A673 (cell line): ENCODE data around the gene FOXF1. TPM values are rescaled to one million over a fixed set of nuclear protein-coding genes. Genes with fewer than 3 reads are reported as not detected.

ENCODE experiments used
- BruUV-seq: library from RNA; stranded (reverse); fragments of 400-500 nt; replicated peaks from 2 replicates; lab custom pipeline; 2021; lab: Mats Ljungman, UMichigan
- CTCF ChIA-PET: fragments of 300-600 bp; sonication (Branson Sonifier 250); formaldehyde crosslinking; loops from one replicate; lab custom pipeline; 2022; ENCODE audit warnings: antibody characterized with exemption; lab: Charles Lee
- POLR2A ChIA-PET: fragments of 300-600 bp; sonication (Branson Sonifier 250); formaldehyde crosslinking; loops from one replicate; lab custom pipeline; 2022; ENCODE audit warnings: antibody characterized with exemption; ENCODE audit not compliant: low non-redundant PET; lab: Charles Lee
- DNase-seq: peaks from one replicate; pipeline ENCODE4 v3.0.0-alpha.2; 2015; ENCODE audit warnings: low spot score
- H3K27ac ChIP-seq: fragments of 200-600 bp; sonication (generic); 2 replicates; pipeline ENCODE4 v1.5.1; 2016; ENCODE audit warnings: mixed run types, low read depth, mild to moderate bottlenecking, mixed read lengths, antibody characterized with exemption, low read length; ENCODE audit not compliant: poor library complexity, severe bottlenecking
- H3K27me3 ChIP-seq: fragments of 200-600 bp; sonication (generic); replicated peaks from 2 replicates; pipeline ENCODE4 v1.6.1; 2017; ENCODE audit warnings: mixed run types, low read depth, mild to moderate bottlenecking, mixed read lengths, antibody characterized with exemption, low read length; ENCODE audit not compliant: insufficient read depth, poor library complexity
- H3K36me3 ChIP-seq: fragments of 200-600 bp; sonication (generic); 2 replicates; pipeline ENCODE4 v1.6.1; 2016; ENCODE audit warnings: mixed run types, mild to moderate bottlenecking, mixed read lengths, antibody characterized with exemption, low read length; ENCODE audit not compliant: insufficient read depth, poor library complexity, severe bottlenecking
- H3K4me1 ChIP-seq: fragments of 200-600 bp; sonication (generic); 2 replicates; pipeline ENCODE4 v1.6.1; 2017; ENCODE audit warnings: mixed run types, mild to moderate bottlenecking, mixed read lengths, antibody characterized with exemption, low read length; ENCODE audit not compliant: insufficient read depth, poor library complexity, severe bottlenecking
- H3K4me3 ChIP-seq: fragments of 200-600 bp; sonication (generic); 2 replicates; pipeline ENCODE4 v1.5.1; 2016; ENCODE audit warnings: low read depth, mixed run types, mild to moderate bottlenecking, mixed read lengths, low read length; ENCODE audit not compliant: poor library complexity, severe bottlenecking
- H3K9me3 ChIP-seq: fragments of 200-600 bp; sonication (generic); 2 replicates; pipeline ENCODE4 v1.6.1; 2016; ENCODE audit warnings: mixed run types, low read depth, mild to moderate bottlenecking, mixed read lengths, antibody characterized with exemption, low read length; ENCODE audit not compliant: poor library complexity, severe bottlenecking
- EZH2 ChIP-seq: fragments of 200-600 bp; sonication (generic); IDR thresholded peaks from 2 replicates; pipeline ENCODE4 v1.6.1; 2017; ENCODE audit warnings: borderline replicate concordance, low read depth, mild to moderate bottlenecking, mixed read lengths, antibody characterized with exemption, low read length; ENCODE audit not compliant: poor library complexity, severe bottlenecking
- intact Hi-C: fragments of 100-400 bp; cut with micrococcal nuclease; formaldehyde crosslinking; loops from one replicate; pipeline ENCODE4 v1.10.0; 2022; ENCODE audit not compliant: unreplicated experiment
- total RNA-seq: library from RNA; stranded (reverse); gene quantifications from 2 replicates; pipeline ENCODE4 v1.2.3, GENCODE V29; 2021
- TF ChIP-seq, protein P1 (sequence below): fragments of 300-800, 200-600 bp; sonication (generic); conservative IDR thresholded peaks from 2 replicates; pipeline ENCODE4 v1.5.1; 2017; ENCODE audit warnings: low read depth, mild to moderate bottlenecking, antibody characterized with exemption, low read length, moderate library complexity, mixed read lengths

FOXF1 gene
- total RNA-seq, 1 experiment from 2014 or later, result not detected

DNA sequence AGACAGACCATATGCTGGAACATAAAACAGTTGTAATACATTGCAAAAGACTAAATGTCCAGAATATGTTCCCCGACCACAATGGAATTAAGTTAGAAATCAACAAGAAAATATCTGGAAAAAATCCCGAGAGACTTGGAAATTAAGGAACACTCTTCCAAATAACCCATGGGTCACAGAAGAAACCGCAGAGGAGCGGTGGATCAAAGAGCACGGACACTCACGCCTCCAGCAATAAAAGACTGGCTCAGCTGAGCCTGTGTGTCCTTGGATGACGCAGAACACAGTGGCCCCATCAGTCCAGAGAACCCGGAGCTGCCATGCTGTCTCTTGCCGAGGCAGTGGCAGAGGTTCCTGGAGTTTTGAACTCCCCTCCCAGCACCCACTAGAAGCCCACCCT, 30.9 kb upstream of the FOXF1 start:
- no peak for TF ChIP-seq EZH2
- TF ChIP-seq, protein P1, sequence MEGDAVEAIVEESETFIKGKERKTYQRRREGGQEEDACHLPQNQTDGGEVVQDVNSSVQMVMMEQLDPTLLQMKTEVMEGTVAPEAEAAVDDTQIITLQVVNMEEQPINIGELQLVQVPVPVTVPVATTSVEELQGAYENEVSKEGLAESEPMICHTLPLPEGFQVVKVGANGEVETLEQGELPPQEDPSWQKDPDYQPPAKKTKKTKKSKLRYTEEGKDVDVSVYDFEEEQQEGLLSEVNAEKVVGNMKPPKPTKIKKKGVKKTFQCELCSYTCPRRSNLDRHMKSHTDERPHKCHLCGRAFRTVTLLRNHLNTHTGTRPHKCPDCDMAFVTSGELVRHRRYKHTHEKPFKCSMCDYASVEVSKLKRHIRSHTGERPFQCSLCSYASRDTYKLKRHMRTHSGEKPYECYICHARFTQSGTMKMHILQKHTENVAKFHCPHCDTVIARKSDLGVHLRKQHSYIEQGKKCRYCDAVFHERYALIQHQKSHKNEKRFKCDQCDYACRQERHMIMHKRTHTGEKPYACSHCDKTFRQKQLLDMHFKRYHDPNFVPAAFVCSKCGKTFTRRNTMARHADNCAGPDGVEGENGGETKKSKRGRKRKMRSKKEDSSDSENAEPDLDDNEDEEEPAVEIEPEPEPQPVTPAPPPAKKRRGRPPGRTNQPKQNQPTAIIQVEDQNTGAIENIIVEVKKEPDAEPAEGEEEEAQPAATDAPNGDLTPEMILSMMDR, result no peak
- H3K27ac ChIP-seq, result no peak overlapping the region
- no peak for DNase-seq
- H3K4me3 ChIP-seq, result no peak overlapping the region
- H3K36me3 ChIP-seq, result no peaks in the 10 kb centered on the region
- H3K9me3 ChIP-seq, result no peaks in the 10 kb centered on the region
- no TSS peak for BruUV-seq
- H3K4me1 ChIP-seq, result no peaks in the 10 kb centered on the region
- intact Hi-C loops, result no loop called here
- peaks cover 80% of the 10 kb centered on the region for H3K27me3 ChIP-seq
- ChIA-PET CTCF (no interaction called here), POLR2A (no interaction called here)

DNA sequence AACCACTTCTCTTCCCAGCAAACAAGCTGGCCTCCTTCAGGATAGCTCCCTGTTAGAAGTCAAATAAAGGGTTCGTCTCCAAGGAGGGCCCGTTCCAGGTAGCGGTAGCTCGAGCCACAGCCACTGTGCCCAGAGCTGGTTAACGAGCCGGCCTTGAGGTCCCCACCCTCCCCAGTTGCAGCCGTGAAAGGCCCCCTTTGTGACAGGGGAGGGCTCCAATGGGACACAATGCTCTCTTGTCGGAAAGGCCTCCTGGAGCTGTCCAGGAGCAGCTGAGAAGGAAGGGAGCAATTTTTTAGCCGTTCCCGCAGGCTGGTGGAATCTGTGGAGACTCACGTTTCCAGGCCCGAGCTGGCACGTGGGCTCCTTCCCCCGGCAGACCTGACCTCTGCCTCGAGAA, 29.9 kb upstream of the FOXF1 start:
- H3K4me3 ChIP-seq, result no peak overlapping the region
- intact Hi-C loops, result no loop called here
- peaks cover 83% of the 10 kb centered on the region for H3K27me3 ChIP-seq
- no peaks in the 10 kb centered on the region for H3K36me3 ChIP-seq
- no peak overlapping the region for H3K27ac ChIP-seq
- ChIA-PET POLR2A (no interaction called here), CTCF (no interaction called here)
- no peaks in the 10 kb centered on the region for H3K9me3 ChIP-seq
- TF ChIP-seq, protein P1, result no peak
- TF ChIP-seq EZH2, result no peak
- no peaks in the 10 kb centered on the region for H3K4me1 ChIP-seq
- no peak for DNase-seq
- no TSS peak for BruUV-seq

DNA sequence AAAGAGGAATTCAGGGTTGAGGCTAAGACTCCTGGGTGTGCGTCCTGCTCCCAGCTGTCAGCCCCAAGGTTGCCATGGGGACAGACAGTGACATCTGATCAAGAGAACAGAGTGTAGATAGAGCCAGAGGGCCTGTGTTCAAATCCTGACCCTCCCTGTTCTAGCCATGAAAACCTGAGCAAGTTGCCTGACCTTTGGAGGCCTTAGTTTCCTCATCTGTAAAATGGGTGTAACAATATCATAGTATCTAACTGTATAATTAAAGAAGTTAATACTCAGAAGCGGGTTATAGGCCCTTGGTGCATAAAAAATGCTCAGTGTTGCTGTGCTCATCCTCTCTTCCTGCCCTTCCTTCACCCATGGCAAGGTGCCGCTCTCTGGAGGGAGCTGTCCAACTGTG, 28.7 kb upstream of the FOXF1 start:
- H3K4me1 ChIP-seq, result no peaks in the 10 kb centered on the region
- H3K4me3 ChIP-seq, result no peak overlapping the region
- H3K27me3 ChIP-seq, result peaks cover 83% of the 10 kb centered on the region
- H3K36me3 ChIP-seq, result no peaks in the 10 kb centered on the region
- no TSS peak for BruUV-seq
- TF ChIP-seq, protein P1, result no peak
- no peak for TF ChIP-seq EZH2
- no peak overlapping the region for H3K27ac ChIP-seq
- CTCF ChIA-PET, result no interaction called here
- DNase-seq, result no peak
- POLR2A ChIA-PET, result no interaction called here
- no peaks in the 10 kb centered on the region for H3K9me3 ChIP-seq
- intact Hi-C loops, result no loop called here
